ENCODE results near the gene PROSER1. TPM values are rescaled to one million over a fixed set of nuclear protein-coding genes. Genes with fewer than 3 reads are reported as not detected.
A peak's percentile ranks its signal among the peaks of the same experiment; 100 is the strongest.

Gene PROSER1
- total and polyA plus RNA-seq, 7 donors: 9.2 to 20.3 (median 13.6) TPM

GRCh38 chr13:39023316-39023715 lies 14.6 kb downstream of the PROSER1 start:
- TF ChIP-seq POLR2A (IDR thresholded peaks at IDR 0.05) (no peak), POLR2AphosphoS5 (IDR thresholded peaks at IDR 0.05) (no peak), CTCF (IDR thresholded peaks at IDR 0.05) (no peak), EP300 (IDR thresholded peaks at IDR 0.05) (no peak)
- Histone ChIP-seq H3K4me3 (no peak overlapping the region), H3K9me3 (no peaks in the 10 kb centered on the region), H3K36me3 (peaks cover 8 to 82% (median 21%) of the 10 kb centered on the region in 4 donors), H3K27me3 (no peaks in the 10 kb centered on the region), H3K4me1 (no peaks in the 10 kb centered on the region), H3K27ac (no peak overlapping the region)
- intact Hi-C loops (cut with DNase I): no loop called here
- DNase-seq: no peak
- 20 to 70% methylated on average over 2 of the region's 2 CpGs for WGBS, 2 donors

GRCh38 chr13:39020853-39021462 lies 16.9 kb downstream of the PROSER1 start:
- intact Hi-C loops (cut with DNase I): no loop called here
- no peak for DNase-seq
- H3K27ac ChIP-seq: no peak overlapping the region
- no peaks in the 10 kb centered on the region for H3K9me3 ChIP-seq
- TF ChIP-seq POLR2AphosphoS5 (IDR thresholded peaks at IDR 0.05): no peak
- TF ChIP-seq CTCF (IDR thresholded peaks at IDR 0.05): no peak
- TF ChIP-seq POLR2A (IDR thresholded peaks at IDR 0.05): no peak
- TF ChIP-seq EP300 (IDR thresholded peaks at IDR 0.05): no peak
- no peaks in the 10 kb centered on the region for H3K27me3 ChIP-seq
- H3K4me1 ChIP-seq: no peaks in the 10 kb centered on the region
- no peak overlapping the region for H3K4me3 ChIP-seq
- 57 to 75% methylated on average over 4 of the region's 4 CpGs for WGBS, 2 donors
- peaks cover 7 to 81% (median 17%) of the 10 kb centered on the region in 4 donors for H3K36me3 ChIP-seq

- H3K27ac ChIP-seq: no peak overlapping the region
- H3K36me3 ChIP-seq: peaks cover 20 to 82% (median 25%) of the 10 kb centered on the region in 4 donors
- no peak overlapping the region for H3K4me3 ChIP-seq
- H3K27me3 ChIP-seq: no peaks in the 10 kb centered on the region
- no peaks in the 10 kb centered on the region for H3K9me3 ChIP-seq
- intact Hi-C loops (cut with DNase I): no loop called here
- TF ChIP-seq CTCF (IDR thresholded peaks at IDR 0.05): peak in 1 of 4 experiments; percentile 21
- TF ChIP-seq POLR2AphosphoS5 (IDR thresholded peaks at IDR 0.05): no peak
- 8 to 20% methylated on average over 2 of the region's 2 CpGs for WGBS, 2 donors
- H3K4me1 ChIP-seq: no peaks in the 10 kb centered on the region
- no peak for DNase-seq
These were observed 21.1 kb downstream of the PROSER1 start for GRCh38 chr13:39016787-39017186.

GRCh38 chr13:39016087-39016486 lies 21.8 kb downstream of the PROSER1 start:
- H3K4me3 ChIP-seq: no peak overlapping the region
- peaks cover 24 to 82% (median 31%) of the 10 kb centered on the region in 4 donors for H3K36me3 ChIP-seq
- H3K27ac ChIP-seq: no peak overlapping the region
- DNase-seq: no peak
- no peaks in the 10 kb centered on the region for H3K9me3 ChIP-seq
- TF ChIP-seq POLR2A (IDR thresholded peaks at IDR 0.05) (no peak), EP300 (IDR thresholded peaks at IDR 0.05) (no peak), POLR2AphosphoS5 (IDR thresholded peaks at IDR 0.05) (no peak), CTCF (IDR thresholded peaks at IDR 0.05) (no peak)
- no peaks in the 10 kb centered on the region for H3K27me3 ChIP-seq
- no peaks in the 10 kb centered on the region for H3K4me1 ChIP-seq
- whole genome bisulfite sequencing, 2 donors: 49 to 81% methylated on average over 1 of the region's 1 CpG
- intact Hi-C loops (cut with DNase I): no loop called here

- H3K4me1 ChIP-seq: no peaks in the 10 kb centered on the region
- no peak overlapping the region for H3K4me3 ChIP-seq
- peaks cover 26 to 90% (median 41%) of the 10 kb centered on the region in 4 donors for H3K36me3 ChIP-seq
- H3K9me3 ChIP-seq: no peaks in the 10 kb centered on the region
- no peaks in the 10 kb centered on the region for H3K27me3 ChIP-seq
- H3K27ac ChIP-seq: no peak overlapping the region
- TF ChIP-seq EP300 (IDR thresholded peaks at IDR 0.05): no peak
- no peak for TF ChIP-seq POLR2A (IDR thresholded peaks at IDR 0.05)
- TF ChIP-seq POLR2AphosphoS5 (IDR thresholded peaks at IDR 0.05): no peak
- TF ChIP-seq CTCF (IDR thresholded peaks at IDR 0.05): no peak
- WGBS, 2 donors: 85 to 90% methylated on average over 5 of the region's 5 CpGs
- intact Hi-C loops (cut with DNase I): no loop called here
- DNase-seq: no peak
These were observed 24.4 kb downstream of the PROSER1 start for GRCh38 chr13:39013462-39013861.

All from sigmoid colon (tissue), 7 donors.